ENCODE measurements around the gene DNASE1. TPM values are rescaled to one million over a fixed set of nuclear protein-coding genes. Genes with fewer than 3 reads are reported as not detected.

DNASE1 gene
- polyA plus RNA-seq, 2 of the 4 experiments (the other 2 are of a cell fraction) = 6.3 to 7.2 TPM

DNA sequence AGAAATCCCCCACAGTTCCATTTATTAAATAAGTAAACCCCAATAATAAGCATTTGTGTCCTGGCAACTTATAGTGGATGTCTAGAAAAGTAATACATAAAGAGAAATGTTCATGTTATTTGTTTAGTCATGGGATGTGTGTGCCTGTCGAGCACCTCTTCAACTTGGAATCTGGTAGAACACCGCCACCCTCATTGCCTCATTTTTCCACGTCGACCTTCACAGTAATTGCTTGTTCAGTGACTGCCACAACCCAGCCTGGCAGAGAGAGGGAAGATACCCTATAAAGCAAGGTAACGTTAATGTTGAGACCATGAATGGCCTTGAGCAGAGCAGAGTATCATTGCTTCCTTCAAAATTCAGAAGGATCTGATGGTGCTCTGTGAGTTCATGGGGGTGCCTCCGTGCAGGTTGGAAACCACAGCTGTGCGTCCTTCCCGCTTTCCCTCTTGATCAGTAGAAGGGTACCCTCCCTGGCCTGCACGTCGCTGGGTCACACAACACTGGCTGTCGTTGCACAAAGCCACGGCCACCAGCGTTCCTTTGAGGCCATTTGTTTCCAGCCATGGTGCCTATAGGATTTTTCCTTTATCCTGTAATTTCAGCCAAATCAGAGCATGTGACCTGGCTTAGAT is 3.7 kb upstream of the DNASE1 start (continued):
- TF ChIP-seq CBX8 (IDR thresholded peaks at IDR 0.05) = no peak

DNA sequence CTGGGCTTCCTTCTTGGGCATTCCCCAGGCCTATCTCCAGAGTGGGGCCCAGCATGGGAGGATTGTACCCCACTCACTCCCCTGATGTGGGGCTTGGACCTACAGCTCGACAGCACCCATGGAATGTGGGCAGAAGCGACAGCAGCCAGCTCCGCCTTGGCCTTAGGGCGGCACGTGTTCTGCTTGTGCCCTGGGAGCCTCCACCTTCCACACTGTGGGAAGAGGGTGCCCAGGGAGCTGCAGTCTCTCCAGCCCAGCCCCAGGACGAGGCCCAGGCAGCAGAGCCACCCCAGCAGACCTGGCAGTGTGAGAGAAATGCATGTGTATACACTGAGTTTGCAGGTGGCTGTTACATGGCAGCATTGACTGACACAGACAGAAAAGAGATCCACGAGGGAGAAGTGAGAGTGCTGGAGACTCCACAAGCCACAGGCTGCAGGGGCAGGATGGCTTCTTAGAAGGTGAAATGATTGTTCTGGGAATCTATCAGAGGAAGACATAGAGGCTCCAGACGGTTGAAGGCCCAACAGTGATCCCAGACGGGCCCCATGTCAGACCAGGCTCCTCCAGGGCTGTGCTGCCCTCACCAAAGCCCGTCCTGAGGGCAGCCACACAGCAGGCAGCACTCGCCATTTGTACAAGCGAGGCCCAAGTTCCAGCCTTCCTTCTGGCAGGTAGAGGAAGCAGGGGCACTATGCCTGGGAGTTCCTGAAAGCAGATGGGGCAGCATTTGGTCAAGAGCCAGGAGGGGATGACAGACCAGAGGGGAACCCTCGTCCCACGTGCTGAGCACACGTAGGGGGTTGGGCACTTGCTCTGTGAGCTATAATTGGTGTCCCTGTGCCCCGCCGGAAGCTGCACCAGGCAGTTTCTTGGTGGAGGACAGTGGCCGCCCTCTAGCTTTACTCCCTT is 2.8 kb upstream of the DNASE1 start:
- Histone ChIP-seq H3K4me2 (no peak overlapping the region), H3K4me1 (peaks cover 7% of the 10 kb centered on the region), H3K4me3 (no peak overlapping the region), H3K9me3 (no peaks in the 10 kb centered on the region), H3K27ac (no peak overlapping the region)
- WGBS (ENCODE audit: missing lambda C conversion rate) = 82% methylated on average over 15 of the region's 18 CpGs
- TF ChIP-seq HOXB13 (CRISPR knock-in tag; IDR thresholded peaks at IDR 0.05; ENCODE audit: low read depth) (no peak), CEBPB (IDR thresholded peaks at IDR 0.05) (no peak), FOXS1 (CRISPR knock-in tag; IDR thresholded peaks at IDR 0.05) (no peak), ZC3H11A (IDR thresholded peaks at IDR 0.05) (no peak), GATA3 (IDR thresholded peaks at IDR 0.05; ENCODE audit: borderline replicate concordance) (no peak), NFE2L2 (conservative IDR thresholded peaks at IDR 0.05; ENCODE audit: low read length) (no peak), TP53 (CRISPR knock-in tag; IDR thresholded peaks at IDR 0.05) (no peak), EHMT2 (IDR thresholded peaks at IDR 0.05; ENCODE audit: low read depth) (no peak), POLR2AphosphoS2 (conservative IDR thresholded peaks at IDR 0.05; ENCODE audit: low read length) (no peak)
- TF ChIP-seq, protein P1, sequence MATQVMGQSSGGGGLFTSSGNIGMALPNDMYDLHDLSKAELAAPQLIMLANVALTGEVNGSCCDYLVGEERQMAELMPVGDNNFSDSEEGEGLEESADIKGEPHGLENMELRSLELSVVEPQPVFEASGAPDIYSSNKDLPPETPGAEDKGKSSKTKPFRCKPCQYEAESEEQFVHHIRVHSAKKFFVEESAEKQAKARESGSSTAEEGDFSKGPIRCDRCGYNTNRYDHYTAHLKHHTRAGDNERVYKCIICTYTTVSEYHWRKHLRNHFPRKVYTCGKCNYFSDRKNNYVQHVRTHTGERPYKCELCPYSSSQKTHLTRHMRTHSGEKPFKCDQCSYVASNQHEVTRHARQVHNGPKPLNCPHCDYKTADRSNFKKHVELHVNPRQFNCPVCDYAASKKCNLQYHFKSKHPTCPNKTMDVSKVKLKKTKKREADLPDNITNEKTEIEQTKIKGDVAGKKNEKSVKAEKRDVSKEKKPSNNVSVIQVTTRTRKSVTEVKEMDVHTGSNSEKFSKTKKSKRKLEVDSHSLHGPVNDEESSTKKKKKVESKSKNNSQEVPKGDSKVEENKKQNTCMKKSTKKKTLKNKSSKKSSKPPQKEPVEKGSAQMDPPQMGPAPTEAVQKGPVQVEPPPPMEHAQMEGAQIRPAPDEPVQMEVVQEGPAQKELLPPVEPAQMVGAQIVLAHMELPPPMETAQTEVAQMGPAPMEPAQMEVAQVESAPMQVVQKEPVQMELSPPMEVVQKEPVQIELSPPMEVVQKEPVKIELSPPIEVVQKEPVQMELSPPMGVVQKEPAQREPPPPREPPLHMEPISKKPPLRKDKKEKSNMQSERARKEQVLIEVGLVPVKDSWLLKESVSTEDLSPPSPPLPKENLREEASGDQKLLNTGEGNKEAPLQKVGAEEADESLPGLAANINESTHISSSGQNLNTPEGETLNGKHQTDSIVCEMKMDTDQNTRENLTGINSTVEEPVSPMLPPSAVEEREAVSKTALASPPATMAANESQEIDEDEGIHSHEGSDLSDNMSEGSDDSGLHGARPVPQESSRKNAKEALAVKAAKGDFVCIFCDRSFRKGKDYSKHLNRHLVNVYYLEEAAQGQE (IDR thresholded peaks at IDR 0.05) = no peak
- DNase-seq (ENCODE audit: low read depth in 1 of 2, low spot score in 1 of 2) = no peak
- POLR2A ChIA-PET = no interaction called here
- FAIRE-seq = no peak
- CTCF ChIA-PET = interaction anchor here (0.5 to 1.7 kb wide), 3 partner anchors 8 to 36 kb away, joined by 3 to 5 read pairs (median 5); no protein-coding TSS in a partner anchor
- no peak for ATAC-seq

DNA sequence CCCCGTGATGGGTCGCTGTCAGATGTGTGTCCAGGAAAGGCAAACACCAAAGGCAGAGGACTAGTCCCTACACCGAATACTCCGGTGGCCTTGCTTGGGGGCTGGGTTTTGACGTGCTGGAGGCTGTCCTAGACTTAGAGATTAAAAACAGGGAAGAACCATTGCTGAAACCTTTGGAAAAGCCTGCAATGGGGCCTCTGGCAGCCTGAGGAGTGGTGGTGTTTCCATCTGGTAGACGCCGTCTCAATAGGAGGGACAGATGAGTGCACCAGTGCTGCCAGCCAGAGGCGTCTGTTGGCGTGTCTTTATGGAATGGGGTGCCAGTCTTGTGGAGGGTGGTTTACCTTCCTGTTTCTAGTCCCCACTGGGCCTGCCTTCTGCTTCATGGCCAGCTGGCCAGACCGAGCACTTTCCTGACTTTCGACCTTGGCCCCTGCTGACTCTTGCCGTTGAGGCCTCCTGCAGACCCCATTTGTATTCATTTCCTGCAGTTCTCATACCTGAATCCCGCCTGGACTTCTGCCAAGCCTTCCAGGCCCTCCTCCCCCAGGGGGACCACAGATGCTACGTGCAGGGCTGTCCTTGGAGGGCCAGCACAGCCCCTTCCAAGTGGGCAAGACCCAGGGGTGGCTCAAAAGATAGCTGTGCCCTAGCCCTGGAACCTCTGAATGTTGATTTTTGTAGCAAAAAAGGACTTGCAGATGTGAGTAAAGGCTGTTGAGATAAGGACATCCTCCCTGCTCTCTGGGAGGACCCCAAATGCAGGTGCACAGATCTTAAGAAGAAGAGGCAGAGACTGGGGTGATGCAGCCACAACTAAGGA is 1.9 kb upstream of the DNASE1 start:
- no peak for FAIRE-seq
- no peak for TF ChIP-seq POLR2AphosphoS2 (conservative IDR thresholded peaks at IDR 0.05; ENCODE audit: low read length)
- no peak for TF ChIP-seq JUN (IDR thresholded peaks at IDR 0.05)
- no peak for TF ChIP-seq ZC3H11A (IDR thresholded peaks at IDR 0.05)
- TF ChIP-seq HEYL (CRISPR knock-in tag; IDR thresholded peaks at IDR 0.05) = no peak
- no peak for TF ChIP-seq POLR2A (IDR thresholded peaks at IDR 0.05; ENCODE audit: low read length)
- no peak for TF ChIP-seq JUNB (IDR thresholded peaks at IDR 0.05)
- no peak for TF ChIP-seq CBX2 (IDR thresholded peaks at IDR 0.05; ENCODE audit: borderline replicate concordance, low read depth)
- no peak for TF ChIP-seq KDM5A (IDR thresholded peaks at IDR 0.05)
- TF ChIP-seq, protein P2, sequence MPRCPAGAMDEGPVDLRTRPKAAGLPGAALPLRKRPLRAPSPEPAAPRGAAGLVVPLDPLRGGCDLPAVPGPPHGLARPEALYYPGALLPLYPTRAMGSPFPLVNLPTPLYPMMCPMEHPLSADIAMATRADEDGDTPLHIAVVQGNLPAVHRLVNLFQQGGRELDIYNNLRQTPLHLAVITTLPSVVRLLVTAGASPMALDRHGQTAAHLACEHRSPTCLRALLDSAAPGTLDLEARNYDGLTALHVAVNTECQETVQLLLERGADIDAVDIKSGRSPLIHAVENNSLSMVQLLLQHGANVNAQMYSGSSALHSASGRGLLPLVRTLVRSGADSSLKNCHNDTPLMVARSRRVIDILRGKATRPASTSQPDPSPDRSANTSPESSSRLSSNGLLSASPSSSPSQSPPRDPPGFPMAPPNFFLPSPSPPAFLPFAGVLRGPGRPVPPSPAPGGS (IDR thresholded peaks at IDR 0.05) = no peak
- TF ChIP-seq CBX8 (IDR thresholded peaks at IDR 0.05) = no peak
- no peak for TF ChIP-seq CHD2 (IDR thresholded peaks at IDR 0.05; ENCODE audit: low read length, partially characterized antibody)
- TF ChIP-seq SREBF2 (IDR thresholded peaks at IDR 0.05) = no peak
- no peaks in the 10 kb centered on the region for H3K9me3 ChIP-seq
- ChIA-PET POLR2A (no interaction called here), CTCF (interaction anchor here (0.5 to 1.5 kb wide), 2 partner anchors 9 to 35 kb away, joined by 3 to 5 read pairs; no protein-coding TSS in a partner anchor)
- no peak overlapping the region for H3K4me3 ChIP-seq
- H3K4me2 ChIP-seq = no peak overlapping the region
- peaks cover 6% of the 10 kb centered on the region; the same call in 1 of the 3 replicates for H3K4me1 ChIP-seq
- no peak for DNase-seq (ENCODE audit: low read depth in 1 of 2, low spot score in 1 of 2)
- no peak for ATAC-seq
- no peak overlapping the region for H3K27ac ChIP-seq
- WGBS (ENCODE audit: missing lambda C conversion rate) = 91% methylated on average over 13 of the region's 14 CpGs
